ENCODE data around the gene PRKACG.
"Not testable (repeated sequence)": the region's sequence is repeated elsewhere in the genome, so short reads cannot be mapped to it uniquely, and the experiment has no call there.

PRKACG gene

DNA sequence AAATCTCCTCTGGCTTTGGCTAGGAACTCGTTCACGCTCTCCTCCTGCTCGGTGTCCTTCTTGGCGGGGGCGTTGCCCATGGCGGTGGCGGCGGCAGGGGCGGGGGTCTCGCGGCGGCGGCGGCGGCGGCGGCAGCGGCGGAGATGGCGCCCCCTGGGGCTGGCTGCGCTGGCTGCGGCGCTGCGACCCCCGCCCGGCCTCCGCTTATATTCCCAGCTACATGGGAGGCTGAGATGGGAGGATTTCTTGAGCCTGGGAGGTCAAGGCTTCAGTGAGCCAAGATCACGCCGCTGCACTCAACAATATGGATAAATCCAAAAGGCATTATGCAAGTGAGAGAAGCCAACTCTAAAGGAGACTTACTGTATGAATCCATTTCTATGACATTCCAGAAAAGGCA, at the start of gene PRKACG:
PRKACG (minus strand) TSS at position 101 of the 400 bp plus-strand sequence; CDS start at position 80, 21 bp downstream.
- TF ChIP-seq, protein P1, sequence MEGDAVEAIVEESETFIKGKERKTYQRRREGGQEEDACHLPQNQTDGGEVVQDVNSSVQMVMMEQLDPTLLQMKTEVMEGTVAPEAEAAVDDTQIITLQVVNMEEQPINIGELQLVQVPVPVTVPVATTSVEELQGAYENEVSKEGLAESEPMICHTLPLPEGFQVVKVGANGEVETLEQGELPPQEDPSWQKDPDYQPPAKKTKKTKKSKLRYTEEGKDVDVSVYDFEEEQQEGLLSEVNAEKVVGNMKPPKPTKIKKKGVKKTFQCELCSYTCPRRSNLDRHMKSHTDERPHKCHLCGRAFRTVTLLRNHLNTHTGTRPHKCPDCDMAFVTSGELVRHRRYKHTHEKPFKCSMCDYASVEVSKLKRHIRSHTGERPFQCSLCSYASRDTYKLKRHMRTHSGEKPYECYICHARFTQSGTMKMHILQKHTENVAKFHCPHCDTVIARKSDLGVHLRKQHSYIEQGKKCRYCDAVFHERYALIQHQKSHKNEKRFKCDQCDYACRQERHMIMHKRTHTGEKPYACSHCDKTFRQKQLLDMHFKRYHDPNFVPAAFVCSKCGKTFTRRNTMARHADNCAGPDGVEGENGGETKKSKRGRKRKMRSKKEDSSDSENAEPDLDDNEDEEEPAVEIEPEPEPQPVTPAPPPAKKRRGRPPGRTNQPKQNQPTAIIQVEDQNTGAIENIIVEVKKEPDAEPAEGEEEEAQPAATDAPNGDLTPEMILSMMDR (IDR thresholded peaks at IDR 0.05; ENCODE audit: extremely low read depth, insufficient read depth, missing control alignments): no peak
- DNase-seq (ENCODE audit: low spot score): no peak
- in situ Hi-C loops (cut with MboI; ENCODE audit: low pct_unique_long_range_greater_than_20kb, low sequenced_read_pairs, unreplicated experiment): loop anchor here (25.0 kb wide), 1 partner anchor 302 kb away; the partner anchor contains the start of gene PIP5K1B

DNA sequence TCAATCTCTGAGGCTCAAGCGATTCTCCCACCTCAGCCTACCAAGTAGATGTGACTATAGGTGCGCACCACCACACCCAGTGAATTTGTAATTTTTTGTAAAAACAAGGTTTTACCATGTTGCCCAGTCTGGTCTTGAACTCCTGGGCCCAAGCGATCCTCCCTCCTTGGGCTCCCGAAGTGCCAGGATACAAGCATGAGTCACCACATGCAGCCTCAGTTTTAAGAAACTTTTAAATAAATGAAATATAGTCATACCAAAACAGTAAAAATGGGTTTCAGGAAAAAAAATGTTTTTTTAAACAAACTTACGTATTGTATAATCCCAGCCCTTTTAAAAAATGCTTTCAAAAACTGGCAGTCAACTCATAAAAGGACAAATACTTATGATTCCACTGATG, 48.3 kb upstream of the PRKACG start:
- no peak for DNase-seq (ENCODE audit: low spot score)
- TF ChIP-seq, protein P1 (IDR thresholded peaks at IDR 0.05; ENCODE audit: extremely low read depth, insufficient read depth, missing control alignments): no peak
- in situ Hi-C loops (cut with MboI; ENCODE audit: low pct_unique_long_range_greater_than_20kb, low sequenced_read_pairs, unreplicated experiment): no loop called here

DNA sequence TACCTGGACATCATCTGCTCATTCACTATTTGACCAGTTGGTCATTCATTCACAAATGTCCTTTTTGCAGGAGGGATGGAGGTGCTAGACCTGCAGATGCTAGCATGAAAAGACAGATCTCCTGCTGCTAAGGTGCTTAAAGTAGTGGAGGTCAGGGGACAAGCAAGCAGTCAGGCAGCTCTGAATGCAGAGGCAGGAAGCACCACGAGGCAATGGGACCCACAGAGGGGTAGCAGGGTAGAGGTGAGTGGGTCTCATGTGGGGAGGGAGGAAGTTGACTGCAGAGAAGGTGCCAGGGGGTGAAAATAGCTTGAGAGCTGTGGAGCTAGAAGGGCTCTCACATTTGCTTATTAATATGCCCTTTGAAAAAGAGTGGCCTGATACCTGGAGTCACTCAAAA, 46.9 kb upstream of the PRKACG start:
- in situ Hi-C loops (cut with MboI; ENCODE audit: low pct_unique_long_range_greater_than_20kb, low sequenced_read_pairs, unreplicated experiment): no loop called here
- TF ChIP-seq, protein P1 (IDR thresholded peaks at IDR 0.05; ENCODE audit: extremely low read depth, insufficient read depth, missing control alignments): no peak
- DNase-seq (ENCODE audit: low spot score): no peak

DNA sequence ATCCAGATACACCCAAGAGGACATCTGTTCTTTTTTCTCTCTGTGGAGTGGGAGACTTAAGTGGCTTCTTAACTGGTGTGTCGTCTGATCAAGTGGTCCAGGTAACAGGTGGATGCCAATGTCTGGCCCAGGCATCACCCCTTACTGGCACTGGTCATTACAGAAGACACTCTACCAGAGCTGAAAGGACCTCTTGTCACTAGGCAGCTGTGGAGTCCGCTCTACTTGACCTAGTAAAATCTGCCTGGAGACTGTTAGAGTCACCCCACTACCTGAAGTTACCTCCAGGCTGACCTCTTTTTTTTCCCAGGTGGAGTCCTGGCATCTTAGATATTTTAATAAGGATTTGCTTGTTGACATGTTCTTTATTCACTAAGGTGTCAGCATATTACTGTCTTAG, 44.2 kb upstream of the PRKACG start:
- in situ Hi-C loops (cut with MboI; ENCODE audit: low pct_unique_long_range_greater_than_20kb, low sequenced_read_pairs, unreplicated experiment): loop anchor here (10.0 kb wide), 1 partner anchor 137 kb away; no protein-coding TSS in a partner anchor
- TF ChIP-seq, protein P1 (IDR thresholded peaks at IDR 0.05; ENCODE audit: extremely low read depth, insufficient read depth, missing control alignments): no peak
- DNase-seq (ENCODE audit: low spot score): no peak

DNA sequence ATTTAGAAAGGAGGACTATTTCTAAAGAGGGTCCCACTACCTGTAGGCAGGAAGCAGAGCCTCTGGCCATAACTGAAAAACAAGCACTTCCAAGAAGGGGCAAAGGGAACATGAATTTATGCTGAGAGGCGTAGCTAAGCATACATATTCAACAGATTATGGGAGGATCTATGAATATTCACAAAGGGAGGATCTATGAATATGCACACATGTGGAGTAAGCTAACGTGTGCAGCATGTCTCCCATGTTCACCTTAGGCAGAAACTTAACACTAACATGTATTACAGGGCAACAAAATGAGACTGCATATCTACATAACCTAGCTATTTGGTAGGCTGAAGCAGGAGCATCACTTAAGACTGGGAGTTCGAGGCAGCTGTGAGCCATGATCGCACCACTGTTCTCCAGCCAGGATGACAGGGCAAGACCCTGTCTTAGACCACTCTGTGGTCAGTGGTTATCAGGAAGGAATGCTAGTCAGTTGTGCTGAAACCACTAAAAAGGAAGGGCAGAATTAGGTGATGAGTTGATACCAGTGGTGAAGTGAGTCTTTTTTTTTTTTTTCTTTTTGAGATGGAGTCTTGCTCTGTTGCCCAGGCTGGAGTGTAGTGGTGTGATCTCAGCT, 42.4 kb upstream of the PRKACG start:
- in situ Hi-C loops (cut with MboI; ENCODE audit: low pct_unique_long_range_greater_than_20kb, low sequenced_read_pairs, unreplicated experiment): loop anchor here (10.0 kb wide), 1 partner anchor 138 kb away; no protein-coding TSS in a partner anchor
- DNase-seq (ENCODE audit: low spot score): no peak

DNA sequence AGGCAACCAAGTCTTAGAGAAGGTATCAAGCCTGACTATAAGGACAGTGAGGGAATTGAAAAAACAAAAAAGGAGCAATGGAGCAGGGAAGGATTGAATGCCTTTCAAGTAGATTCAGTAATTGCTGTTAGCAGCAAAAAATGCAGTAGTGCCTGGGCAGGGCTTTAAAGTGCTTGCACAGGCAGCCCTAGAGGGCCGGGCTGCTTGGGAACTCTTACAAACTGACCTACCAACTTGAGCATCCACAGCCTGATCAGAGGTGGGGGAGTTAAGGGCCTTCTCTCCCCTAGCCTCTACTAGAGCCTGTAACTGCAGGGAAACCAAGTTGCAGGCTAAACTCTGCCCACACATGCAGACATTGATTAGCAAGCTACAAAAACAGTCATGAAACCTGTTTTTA, 41.1 kb upstream of the PRKACG start:
- TF ChIP-seq, protein P1 (IDR thresholded peaks at IDR 0.05; ENCODE audit: extremely low read depth, insufficient read depth, missing control alignments): no peak
- in situ Hi-C loops (cut with MboI; ENCODE audit: low pct_unique_long_range_greater_than_20kb, low sequenced_read_pairs, unreplicated experiment): loop anchor here (10.0 kb wide), 1 partner anchor 140 kb away; no protein-coding TSS in a partner anchor

More for the DNA sequence above, 42.4 kb upstream of the PRKACG start:
- TF ChIP-seq, protein P1 (IDR thresholded peaks at IDR 0.05; ENCODE audit: extremely low read depth, insufficient read depth, missing control alignments): no peak

DNA sequence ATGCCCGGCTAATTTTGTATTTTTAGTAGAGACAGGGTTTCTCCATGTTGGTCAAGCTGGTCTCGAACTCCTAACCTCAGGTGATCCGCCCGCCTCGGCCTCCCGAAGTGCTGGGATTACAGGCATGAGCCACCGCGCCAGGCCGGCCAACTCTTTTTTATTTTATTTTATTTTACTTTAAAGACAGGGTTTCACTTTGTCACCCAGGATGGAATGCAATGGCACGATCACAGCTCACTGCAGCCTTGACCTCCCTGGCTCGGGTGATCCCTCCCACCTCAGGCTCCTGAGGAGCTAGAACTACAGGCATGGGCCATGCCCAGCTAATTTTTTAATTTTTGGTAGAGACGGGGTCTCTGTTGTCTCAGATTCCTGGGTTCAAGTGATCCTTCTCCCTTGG, 37.0 kb upstream of the PRKACG start:
- not testable (repeated sequence) for DNase-seq (ENCODE audit: low spot score)
- in situ Hi-C loops (cut with MboI; ENCODE audit: low pct_unique_long_range_greater_than_20kb, low sequenced_read_pairs, unreplicated experiment): loop anchor here (10.0 kb wide), 1 partner anchor 144 kb away; no protein-coding TSS in a partner anchor

More for the DNA sequence above, 41.1 kb upstream of the PRKACG start:
- no peak for DNase-seq (ENCODE audit: low spot score)
